ENCODE results near the gene PRR11.

GRCh38 chr17:59115474-59115873 is 40.1 kb upstream of the PRR11 start:
- TF ChIP-seq POLR2AphosphoS5 (IDR thresholded peaks at IDR 0.05; ENCODE audit: low read depth, low read length) (no peak), TAF1 (IDR thresholded peaks at IDR 0.05; ENCODE audit: low read depth, low read length) (no peak), POLR2A (IDR thresholded peaks at IDR 0.05; ENCODE audit: low read depth, low read length) (no peak), PAX5 (IDR thresholded peaks at IDR 0.05; ENCODE audit: insufficient read depth, low read length, severe bottlenecking) (no peak), SPI1 (IDR thresholded peaks at IDR 0.05; ENCODE audit: low read depth, low read length) (no peak), POU2F2 (IDR thresholded peaks at IDR 0.05; ENCODE audit: low read depth, low read length) (no peak)

Data from GM12891 (cell line).